CD4-positive, CD25-positive, alpha-beta regulatory T cell (primary cell): ENCODE results near the gene ACSM3. TPM values are rescaled to one million over a fixed set of nuclear protein-coding genes. Genes with fewer than 3 reads are reported as not detected.

ENCODE experiments used
- ATAC-seq, 2 donors: fragments of 150-1000 bp; cut with Tn5 transposase; one replicate each; pipeline ENCODE4 v1.10.0; 2021; ENCODE audit warnings: low read depth in 2 of 2, moderate number of reproducible peaks in 2 of 2, moderate library complexity in 1 of 2
- DNase-seq, 3 donors: peaks; one replicate each; pipeline versions ENCODE4 v3.0.0 to v3.0.0-alpha.2; 2012 to 2022; ENCODE audit warnings: mixed read lengths in 1 of 3
- H3K27ac ChIP-seq: one replicate; pipeline ENCODE4 v1.7.0; 2013; ENCODE audit warnings: mild to moderate bottlenecking, low read length; ENCODE audit not compliant: insufficient read depth, poor library complexity, severe bottlenecking
- H3K27me3 ChIP-seq: one replicate; pipeline ENCODE4 v1.7.0; 2013; ENCODE audit warnings: low read length; ENCODE audit not compliant: control insufficient read depth, insufficient read depth
- H3K36me3 ChIP-seq: one replicate; pipeline ENCODE4 v1.7.0; 2013; ENCODE audit warnings: mild to moderate bottlenecking, low read length, moderate library complexity; ENCODE audit not compliant: control insufficient read depth, insufficient read depth
- H3K4me1 ChIP-seq: 2 replicates; pipeline ENCODE4 v1.7.0; 2013; ENCODE audit warnings: mild to moderate bottlenecking, low read length; ENCODE audit not compliant: insufficient read depth, control insufficient read depth, poor library complexity, severe bottlenecking
- H3K4me3 ChIP-seq: one replicate; pipeline ENCODE4 v1.7.0; 2013; ENCODE audit warnings: low read depth, mild to moderate bottlenecking, low read length, moderate library complexity
- H3K9me3 ChIP-seq, 2 experiments: 1 replicate in 1 of 2; 2 replicates in 1 of 2; pipeline ENCODE4 v1.7.0; 2013; ENCODE audit warnings: low read length in 2 of 2, mild to moderate bottlenecking in 1 of 2, moderate library complexity in 1 of 2; ENCODE audit not compliant: control insufficient read depth in 2 of 2
- H3K27ac Mint-ChIP-seq, 3 donors: one replicate each; pipeline ENCODE4 v1.8.0; 2020 to 2022; ENCODE audit warnings: mild to moderate bottlenecking in 3 of 3, mixed read lengths in 3 of 3, moderate library complexity in 2 of 3
- H3K27me3 Mint-ChIP-seq: one replicate; pipeline ENCODE4 v1.8.0; 2022; ENCODE audit warnings: mild to moderate bottlenecking, mixed read lengths
- H3K36me3 Mint-ChIP-seq: one replicate; pipeline ENCODE4 v1.8.0; 2020; ENCODE audit warnings: mixed read lengths
- H3K4me1 Mint-ChIP-seq, 4 donors: one replicate each; pipeline ENCODE4 v1.8.0; 2020 to 2022; ENCODE audit warnings: mixed read lengths in 4 of 4, mild to moderate bottlenecking in 1 of 4
- H3K4me3 Mint-ChIP-seq, 4 donors: one replicate each; pipeline ENCODE4 v1.8.0; 2020 to 2022; ENCODE audit warnings: mild to moderate bottlenecking in 4 of 4, mixed read lengths in 4 of 4, moderate library complexity in 3 of 4
- H3K9me3 Mint-ChIP-seq, 7 donors: one replicate each; pipeline ENCODE4 v1.8.0; 2020 to 2022; ENCODE audit warnings: mixed read lengths in 7 of 7, mild to moderate bottlenecking in 3 of 7, moderate library complexity in 2 of 7
- polyA plus RNA-seq, 4 donors: library from polyadenylated mRNA; unstranded; fragments of 300-500 nt; fragmentation: Illumina TruSeq; gene quantifications; one replicate each; pipeline ENCODE4 v1.2.3, GENCODE V29; 2021
- total RNA-seq: library from RNA; stranded (reverse); gene quantifications from one replicate; pipeline ENCODE4 v1.2.3, GENCODE V29; 2022

ACSM3 gene
- total and polyA plus RNA-seq, 5 donors from 2014 or later: 0.91 to 7.2 (median 3.2) TPM

DNA sequence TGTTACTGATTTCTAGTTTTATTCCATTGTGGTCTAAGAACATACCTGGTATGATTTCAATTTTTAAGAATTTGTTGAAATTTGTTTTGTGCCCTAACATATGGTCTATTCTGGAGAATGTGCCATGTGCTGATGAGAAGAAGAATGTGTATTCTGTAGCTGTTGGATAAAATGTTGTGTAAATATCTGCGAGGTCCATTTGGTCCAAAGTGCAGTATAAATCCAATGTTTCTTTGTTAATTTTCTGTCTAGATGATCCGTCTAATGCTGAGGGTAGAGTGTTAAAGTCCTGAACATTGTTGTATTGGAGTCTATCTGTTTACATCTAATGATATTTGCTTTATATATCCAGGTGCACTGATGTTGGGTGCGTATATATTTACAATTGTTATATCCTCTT lies 9.9 kb downstream of the ACSM3 start:
- no peaks in the 10 kb centered on the region for H3K9me3 Mint-ChIP-seq
- DNase-seq: no peak
- Histone ChIP-seq H3K27me3 (no peaks in the 10 kb centered on the region), H3K36me3 (no peaks in the 10 kb centered on the region), H3K9me3 (no peaks in the 10 kb centered on the region), H3K4me3 (no peak overlapping the region), H3K27ac (no peak overlapping the region), H3K4me1 (no peaks in the 10 kb centered on the region)
- H3K4me1 Mint-ChIP-seq: peaks cover 0 to 1% (median 0%) of the 10 kb centered on the region in 4 donors
- no peak overlapping the region for H3K4me3 Mint-ChIP-seq
- ATAC-seq: no peak
- H3K27ac Mint-ChIP-seq: no peak overlapping the region
- no peaks in the 10 kb centered on the region for H3K27me3 Mint-ChIP-seq
- H3K36me3 Mint-ChIP-seq: peaks cover 11% of the 10 kb centered on the region

DNA sequence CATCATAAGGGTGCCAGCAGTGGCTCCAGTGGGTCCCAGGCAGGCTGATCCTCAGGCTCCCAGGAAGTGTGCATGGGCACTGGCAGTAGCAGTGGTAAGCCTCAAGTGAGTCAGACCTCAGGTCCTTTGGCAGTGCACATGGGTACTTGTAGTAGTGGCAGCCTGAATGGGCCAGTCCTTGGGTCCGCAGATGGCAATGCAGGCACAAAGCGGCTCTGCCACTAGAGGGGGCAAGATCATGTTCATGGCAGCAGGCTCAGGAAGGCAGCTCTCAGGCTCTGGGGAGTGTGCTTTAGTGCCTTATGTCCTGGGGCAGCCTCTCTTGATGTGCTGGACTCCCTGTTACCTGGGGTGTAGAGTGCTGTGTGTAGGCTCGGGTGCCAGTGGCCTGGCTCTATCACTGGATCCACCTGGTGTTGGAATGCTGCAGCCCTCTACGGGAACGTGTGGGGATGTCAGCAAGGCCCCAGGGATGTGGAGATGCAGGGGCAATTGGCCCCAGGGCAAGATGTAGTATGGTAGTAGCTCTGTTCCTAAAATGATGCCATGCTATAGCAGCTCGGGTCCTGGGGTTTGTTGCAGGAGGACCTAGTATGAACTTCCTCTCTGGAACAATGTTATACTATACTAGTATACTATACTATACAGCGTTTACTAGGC lies 11.0 kb downstream of the ACSM3 start:
- H3K27ac Mint-ChIP-seq: no peak overlapping the region
- peaks cover 11% of the 10 kb centered on the region for H3K36me3 Mint-ChIP-seq
- no peak overlapping the region for H3K4me3 Mint-ChIP-seq
- Histone ChIP-seq H3K4me3 (no peak overlapping the region), H3K36me3 (no peaks in the 10 kb centered on the region), H3K4me1 (no peaks in the 10 kb centered on the region), H3K9me3 (no peaks in the 10 kb centered on the region), H3K27me3 (no peaks in the 10 kb centered on the region), H3K27ac (no peak overlapping the region)
- DNase-seq: peak in 2 of 3 donors; percentile 24 to 77
- H3K9me3 Mint-ChIP-seq: no peaks in the 10 kb centered on the region
- peaks cover 0 to 1% (median 0%) of the 10 kb centered on the region in 4 donors for H3K4me1 Mint-ChIP-seq
- peak; percentile 45 to 68 for ATAC-seq
- no peaks in the 10 kb centered on the region for H3K27me3 Mint-ChIP-seq

DNA sequence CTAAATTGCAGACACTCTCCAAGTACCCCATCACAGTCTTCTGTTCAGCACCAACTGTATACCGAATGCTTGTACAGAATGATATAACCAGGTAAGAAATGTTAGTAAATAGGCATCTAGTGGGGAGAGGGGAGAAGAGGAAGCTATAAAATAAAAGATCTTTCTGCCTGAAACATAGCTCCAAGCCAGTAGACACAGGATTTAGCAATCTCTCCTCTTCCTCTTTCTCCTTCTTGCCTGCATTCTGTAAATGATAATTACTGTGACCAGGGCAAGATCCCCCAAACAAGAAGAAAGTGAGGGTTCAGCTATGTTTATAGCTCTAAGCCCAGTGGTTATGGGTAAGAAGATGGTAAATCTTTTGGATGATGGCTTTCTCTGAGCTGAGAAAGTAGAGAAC lies 17.9 kb downstream of the ACSM3 start:
- H3K36me3 ChIP-seq: no peaks in the 10 kb centered on the region
- no peak for ATAC-seq
- H3K4me3 Mint-ChIP-seq: no peak overlapping the region

DNA sequence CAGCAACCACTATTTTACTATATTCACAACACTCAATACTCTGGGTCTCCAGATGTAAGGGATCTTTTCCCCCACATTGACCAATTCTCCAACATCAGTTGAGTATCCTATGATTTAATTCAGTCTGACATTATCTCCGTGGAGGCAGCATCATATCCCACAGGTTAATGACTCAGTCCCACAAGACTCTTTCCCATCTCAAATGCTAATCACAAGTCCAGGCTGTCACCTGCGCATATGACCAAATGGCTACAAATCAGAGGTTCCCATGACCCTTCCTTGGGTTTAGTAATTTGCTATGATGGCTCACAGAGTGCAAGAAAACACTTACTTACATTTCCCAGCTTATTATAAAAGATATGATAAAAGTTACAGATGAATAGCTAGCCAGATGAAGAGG lies 18.7 kb downstream of the ACSM3 start:
- H3K4me1 Mint-ChIP-seq: no peaks in the 10 kb centered on the region
- no peaks in the 10 kb centered on the region for H3K4me1 ChIP-seq
- peaks cover 29% of the 10 kb centered on the region for H3K36me3 Mint-ChIP-seq
- ATAC-seq: no peak
- H3K27me3 Mint-ChIP-seq: no peaks in the 10 kb centered on the region
- H3K36me3 ChIP-seq: no peaks in the 10 kb centered on the region
- H3K9me3 ChIP-seq: no peaks in the 10 kb centered on the region
- H3K9me3 Mint-ChIP-seq: no peaks in the 10 kb centered on the region
- no peaks in the 10 kb centered on the region for H3K27me3 ChIP-seq
- H3K4me3 Mint-ChIP-seq: no peak overlapping the region
- DNase-seq: no peak
- no peak overlapping the region for H3K4me3 ChIP-seq
- no peak overlapping the region for H3K27ac ChIP-seq
- H3K27ac Mint-ChIP-seq: no peak overlapping the region

More for the DNA sequence above, 17.9 kb downstream of the ACSM3 start:
- peaks cover 31% of the 10 kb centered on the region for H3K36me3 Mint-ChIP-seq
- Histone ChIP-seq H3K27ac (no peak overlapping the region), H3K9me3 (no peaks in the 10 kb centered on the region), H3K4me1 (no peaks in the 10 kb centered on the region), H3K4me3 (no peak overlapping the region), H3K27me3 (no peaks in the 10 kb centered on the region)
- no peaks in the 10 kb centered on the region for H3K4me1 Mint-ChIP-seq
- no peaks in the 10 kb centered on the region for H3K9me3 Mint-ChIP-seq
- DNase-seq: no peak
- no peaks in the 10 kb centered on the region for H3K27me3 Mint-ChIP-seq
- H3K27ac Mint-ChIP-seq: no peak overlapping the region

DNA sequence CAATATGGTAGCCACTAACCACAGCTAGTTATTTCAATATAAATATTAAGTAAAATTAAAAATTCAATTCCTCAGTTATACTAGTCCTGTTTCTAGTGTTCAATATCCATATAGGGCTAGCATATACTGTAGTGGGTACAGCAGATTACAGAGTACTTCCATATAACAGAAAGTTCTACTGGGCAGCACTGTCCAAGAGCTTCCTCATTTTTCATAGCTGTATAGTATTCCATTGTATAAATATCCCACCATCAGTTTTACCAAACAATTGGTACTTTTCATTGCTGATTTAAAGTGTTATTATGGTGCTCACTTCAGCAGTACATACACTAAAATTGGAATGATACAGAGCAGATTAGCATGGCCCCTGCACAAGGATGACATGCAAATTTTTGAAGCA lies 20.4 kb downstream of the ACSM3 start:
- H3K9me3 Mint-ChIP-seq: no peaks in the 10 kb centered on the region
- no peaks in the 10 kb centered on the region for H3K9me3 ChIP-seq
- H3K27ac Mint-ChIP-seq: no peak overlapping the region
- H3K36me3 ChIP-seq: no peaks in the 10 kb centered on the region
- no peaks in the 10 kb centered on the region for H3K27me3 Mint-ChIP-seq
- H3K27me3 ChIP-seq: no peaks in the 10 kb centered on the region
- H3K4me3 ChIP-seq: no peak overlapping the region
- H3K4me1 Mint-ChIP-seq: no peaks in the 10 kb centered on the region
- DNase-seq (no peak), ATAC-seq (no peak)
- peaks cover 27% of the 10 kb centered on the region for H3K36me3 Mint-ChIP-seq
- H3K4me1 ChIP-seq: no peaks in the 10 kb centered on the region
- H3K27ac ChIP-seq: no peak overlapping the region
- H3K4me3 Mint-ChIP-seq: no peak overlapping the region

DNA sequence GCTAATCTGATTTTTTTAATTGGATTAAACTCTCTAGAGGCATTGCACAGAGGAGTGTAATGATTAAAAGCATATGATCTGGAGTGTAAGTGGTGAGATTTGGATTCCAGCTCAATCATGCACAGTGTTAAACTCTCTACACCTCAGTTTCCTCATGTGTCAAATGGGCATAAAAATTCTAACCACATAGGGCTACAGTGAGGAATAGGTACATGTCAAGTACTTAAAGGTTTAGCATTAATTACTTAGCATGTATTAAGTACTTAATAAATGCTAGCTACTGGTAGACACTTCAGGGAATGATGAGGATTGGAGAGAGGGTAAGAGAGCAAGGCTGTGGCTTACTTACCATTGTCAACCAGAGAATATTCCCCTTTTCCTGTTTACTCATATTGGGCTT lies 25.3 kb downstream of the ACSM3 start:
- no peaks in the 10 kb centered on the region for H3K4me1 ChIP-seq
- no peaks in the 10 kb centered on the region for H3K36me3 ChIP-seq
- H3K27me3 Mint-ChIP-seq: no peaks in the 10 kb centered on the region
- no peak for ATAC-seq
- H3K4me3 ChIP-seq: no peak overlapping the region
- no peak overlapping the region for H3K4me3 Mint-ChIP-seq
- no peak overlapping the region for H3K27ac ChIP-seq
- no peaks in the 10 kb centered on the region for H3K4me1 Mint-ChIP-seq
- H3K27ac Mint-ChIP-seq: no peak overlapping the region
- H3K9me3 Mint-ChIP-seq: no peaks in the 10 kb centered on the region
- DNase-seq: no peak
- H3K36me3 Mint-ChIP-seq: peaks cover 4% of the 10 kb centered on the region
- H3K9me3 ChIP-seq: no peaks in the 10 kb centered on the region
- H3K27me3 ChIP-seq: no peaks in the 10 kb centered on the region

DNA sequence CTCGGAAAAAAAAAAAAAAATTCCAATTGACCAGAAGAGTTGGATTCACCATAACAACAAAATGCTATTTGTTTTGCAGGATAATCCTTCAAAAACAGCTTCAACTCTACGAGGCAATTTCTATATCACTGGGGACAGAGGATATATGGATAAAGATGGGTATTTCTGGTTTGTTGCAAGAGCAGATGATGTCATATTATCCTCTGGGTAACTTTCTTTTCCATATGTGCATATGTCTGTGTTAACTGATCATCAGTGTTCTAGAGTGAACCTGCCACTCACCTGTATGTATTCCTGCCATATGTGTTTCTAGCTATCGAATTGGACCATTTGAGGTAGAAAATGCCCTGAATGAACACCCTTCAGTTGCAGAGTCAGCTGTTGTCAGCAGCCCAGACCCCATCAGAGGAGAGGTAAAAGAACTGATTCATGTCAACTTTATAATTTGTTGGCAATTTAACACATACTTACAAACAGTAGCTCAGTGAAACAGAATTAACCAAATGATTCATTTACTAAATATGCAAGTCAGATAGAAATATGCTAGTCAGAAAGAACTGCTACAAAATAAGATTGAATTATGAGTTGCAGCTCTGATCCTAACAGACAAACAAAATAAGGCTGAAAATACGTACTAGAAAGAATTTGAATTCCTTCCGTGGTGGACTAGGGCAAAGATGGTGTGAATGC lies 28.3 kb downstream of the ACSM3 start:
- no peak overlapping the region for H3K4me3 Mint-ChIP-seq
- Histone ChIP-seq H3K4me1 (no peaks in the 10 kb centered on the region), H3K4me3 (no peak overlapping the region), H3K9me3 (no peaks in the 10 kb centered on the region), H3K27me3 (no peaks in the 10 kb centered on the region), H3K27ac (no peak overlapping the region), H3K36me3 (no peaks in the 10 kb centered on the region)
- no peaks in the 10 kb centered on the region for H3K27me3 Mint-ChIP-seq
- H3K36me3 Mint-ChIP-seq: no peaks in the 10 kb centered on the region
- H3K4me1 Mint-ChIP-seq: no peaks in the 10 kb centered on the region
- no peaks in the 10 kb centered on the region for H3K9me3 Mint-ChIP-seq
- no peak for ATAC-seq
- H3K27ac Mint-ChIP-seq: no peak overlapping the region
- DNase-seq: no peak

DNA sequence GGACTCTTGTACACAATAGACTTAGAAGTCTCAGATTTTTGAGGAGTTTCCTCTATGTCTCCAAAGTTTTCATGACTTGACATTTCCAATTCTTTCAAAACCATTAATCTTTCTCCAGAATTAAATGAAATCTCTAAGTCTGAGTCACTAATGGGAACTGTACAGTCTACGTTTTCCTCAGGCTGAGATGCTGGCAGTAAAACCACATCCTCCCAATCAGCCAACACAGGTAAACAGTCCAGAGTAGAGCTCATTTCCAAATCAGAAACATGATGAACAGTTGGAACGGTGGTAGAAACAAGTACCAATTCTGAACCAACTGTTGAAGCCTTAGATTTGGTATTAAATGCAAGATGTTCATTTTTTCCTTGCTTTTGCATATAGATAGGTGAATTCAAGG lies 34.5 kb downstream of the ACSM3 start:
- DNase-seq: peak in 1 of 3 donors; percentile 26
- Histone ChIP-seq H3K27me3 (no peaks in the 10 kb centered on the region), H3K4me3 (no peak overlapping the region), H3K4me1 (peaks cover 5% of the 10 kb centered on the region), H3K27ac (no peak overlapping the region), H3K36me3 (peaks cover 4% of the 10 kb centered on the region), H3K9me3 (no peaks in the 10 kb centered on the region)
- Mint-ChIP-seq H3K27me3 (no peaks in the 10 kb centered on the region), H3K4me3 (no peak overlapping the region), H3K4me1 (peaks cover 0 to 16% (median 7%) of the 10 kb centered on the region in 4 donors), H3K27ac (peak overlapping the region in 1 of 3 donors; percentile 17), H3K9me3 (no peaks in the 10 kb centered on the region), H3K36me3 (no peaks in the 10 kb centered on the region)
- peak; percentile 61 to 85 for ATAC-seq
